ENCODE measurements around the gene PHLDA1. TPM values are rescaled to one million over a fixed set of nuclear protein-coding genes. Genes with fewer than 3 reads are reported as not detected.

Gene PHLDA1
- total and polyA plus RNA-seq, 2 donors (not counting 3 experiments of a cell fraction or from before 2014, with no cell fraction given): 14.1 to 30.8 TPM

DNA sequence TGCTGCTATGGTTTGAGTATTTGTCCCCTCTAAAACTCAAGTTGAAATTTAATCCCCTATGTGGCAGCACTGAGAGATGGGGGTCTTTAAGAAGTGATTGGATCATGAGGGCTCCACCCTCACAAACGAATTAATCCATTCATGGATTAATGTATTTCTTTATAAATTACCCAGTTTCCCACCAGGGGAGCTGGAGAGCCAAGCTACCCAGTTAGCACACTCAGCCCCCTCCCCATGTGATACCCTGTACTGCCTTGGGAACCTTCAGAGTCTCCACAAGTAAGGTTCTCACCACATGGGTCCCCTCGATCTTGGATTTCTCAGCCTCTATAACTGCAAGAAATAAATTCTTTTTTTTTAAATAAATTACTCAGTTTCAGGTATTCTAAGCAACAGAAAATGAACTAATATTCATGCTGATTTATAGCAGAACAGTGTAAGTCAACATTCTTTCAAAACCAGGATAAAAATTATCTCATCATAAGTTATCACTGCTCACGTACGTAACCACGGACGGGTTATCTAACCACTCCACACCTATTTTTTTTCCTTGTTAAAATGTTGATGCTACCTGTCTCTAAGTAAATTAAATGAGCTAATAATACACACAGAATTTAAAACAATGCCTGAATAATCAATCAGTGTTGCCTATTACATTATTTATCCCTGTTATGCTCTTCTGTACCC is 49.3 kb upstream of the PHLDA1 start:
- TF ChIP-seq EZH2 (IDR thresholded peaks at IDR 0.05; ENCODE audit: borderline replicate concordance, low read depth, low read length, severe bottlenecking): no peak
- no peak for TF ChIP-seq MYC (IDR thresholded peaks at IDR 0.05; ENCODE audit: low read depth, low read length)
- TF ChIP-seq, protein P1, sequence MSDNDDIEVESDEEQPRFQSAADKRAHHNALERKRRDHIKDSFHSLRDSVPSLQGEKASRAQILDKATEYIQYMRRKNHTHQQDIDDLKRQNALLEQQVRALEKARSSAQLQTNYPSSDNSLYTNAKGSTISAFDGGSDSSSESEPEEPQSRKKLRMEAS (IDR thresholded peaks at IDR 0.05; ENCODE audit: insufficient read depth, insufficient read length): no peak
- no peak for TF ChIP-seq POLR2AphosphoS5 (IDR thresholded peaks at IDR 0.05; ENCODE audit: insufficient read depth, low read depth, low read length)
- TF ChIP-seq, protein P2, sequence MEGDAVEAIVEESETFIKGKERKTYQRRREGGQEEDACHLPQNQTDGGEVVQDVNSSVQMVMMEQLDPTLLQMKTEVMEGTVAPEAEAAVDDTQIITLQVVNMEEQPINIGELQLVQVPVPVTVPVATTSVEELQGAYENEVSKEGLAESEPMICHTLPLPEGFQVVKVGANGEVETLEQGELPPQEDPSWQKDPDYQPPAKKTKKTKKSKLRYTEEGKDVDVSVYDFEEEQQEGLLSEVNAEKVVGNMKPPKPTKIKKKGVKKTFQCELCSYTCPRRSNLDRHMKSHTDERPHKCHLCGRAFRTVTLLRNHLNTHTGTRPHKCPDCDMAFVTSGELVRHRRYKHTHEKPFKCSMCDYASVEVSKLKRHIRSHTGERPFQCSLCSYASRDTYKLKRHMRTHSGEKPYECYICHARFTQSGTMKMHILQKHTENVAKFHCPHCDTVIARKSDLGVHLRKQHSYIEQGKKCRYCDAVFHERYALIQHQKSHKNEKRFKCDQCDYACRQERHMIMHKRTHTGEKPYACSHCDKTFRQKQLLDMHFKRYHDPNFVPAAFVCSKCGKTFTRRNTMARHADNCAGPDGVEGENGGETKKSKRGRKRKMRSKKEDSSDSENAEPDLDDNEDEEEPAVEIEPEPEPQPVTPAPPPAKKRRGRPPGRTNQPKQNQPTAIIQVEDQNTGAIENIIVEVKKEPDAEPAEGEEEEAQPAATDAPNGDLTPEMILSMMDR (IDR thresholded peaks at IDR 0.05; ENCODE audit: extremely low read depth in 1 of 2, insufficient read depth in 1 of 2, low read depth in 1 of 2, low read length in 2 of 2): peak; percentile 19 to 22
- TF ChIP-seq FOS (IDR thresholded peaks at IDR 0.05; ENCODE audit: borderline replicate concordance, insufficient read depth, low read length): no peak
- no peak for TF ChIP-seq POLR2A (IDR thresholded peaks at IDR 0.05; ENCODE audit: low read depth, low read length)
- TF ChIP-seq JUN (IDR thresholded peaks at IDR 0.05; ENCODE audit: borderline replicate concordance, insufficient read depth, insufficient read length, low read depth): no peak
- Histone ChIP-seq H3K9me1 (replicated peaks; ENCODE audit: control insufficient read depth, extremely low read depth, insufficient read depth, low read length) (no peaks in the 10 kb centered on the region), H3K27ac (ENCODE audit: insufficient read depth, low read depth, low read length) (peak overlapping the region; percentile 16), H3K36me3 (ENCODE audit: control insufficient read depth in 2 of 2, extremely low read depth in 1 of 2, insufficient read depth in 2 of 2, low read length in 2 of 2) (no peaks in the 10 kb centered on the region), H3K9me3 (replicated peaks; ENCODE audit: control insufficient read depth, insufficient read depth, low read length) (no peaks in the 10 kb centered on the region), H3K4me1 (ENCODE audit: control insufficient read depth, extremely low read depth, insufficient read depth, low read length) (peaks cover 35% of the 10 kb centered on the region), H3K4me2 (ENCODE audit: insufficient read depth, low read length) (peak overlapping the region; percentile 99), H2AFZ (ENCODE audit: low read depth, low read length) (no peak overlapping the region), H3K4me3 (replicated peaks in 1 of 3; ENCODE audit: insufficient read depth in 1 of 3, low read depth in 1 of 3, low read length in 3 of 3) (peak overlapping the region in 1 of 3 experiments; percentile 9), H3K79me2 (ENCODE audit: control insufficient read depth, insufficient read depth, low read length) (peaks cover 83% of the 10 kb centered on the region), H3K27me3 (ENCODE audit: control insufficient read depth in 2 of 2, insufficient read depth in 2 of 2, low read length in 2 of 2) (no peaks in the 10 kb centered on the region), H3K9ac (replicated peaks; ENCODE audit: extremely low read depth, insufficient read depth, low read length) (no peak overlapping the region), H4K20me1 (replicated peaks; ENCODE audit: control insufficient read depth, extremely low read depth, insufficient read depth, low read length) (peaks cover 16% of the 10 kb centered on the region)
- BruUV-seq (replicated peaks): no TSS peak
- dilution Hi-C loops (cut with MboI; ENCODE audit: extremely low pct_ligation_motif_present, low sequenced_read_pairs) (loop anchor here (25.0 kb wide), 1 partner anchor 256 kb away; the partner anchor contains the start of gene BBS10), intact Hi-C loops (cut with micrococcal nuclease) (loop anchor here (2.0 to 5.0 kb wide), 4 partner anchors 30 to 519 kb away; partner anchors contain the start of gene OSBPL8)
- POLR2A ChIA-PET: no interaction called here
- DNase-seq (ENCODE audit: low read depth, low spot score) (no peak), FAIRE-seq (no peak)
- CTCF ChIA-PET: interaction anchor here (0.9 to 5.6 kb wide), 10 partner anchors 11 to 556 kb away, joined by 3 to 30 read pairs (median 4); partner anchors contain the start of gene BBS10
